CD4-positive, alpha-beta T cell (primary cell): ENCODE results near the gene RBBP4. TPM values are rescaled to one million over a fixed set of nuclear protein-coding genes. Genes with fewer than 3 reads are reported as not detected.

Experiments
- ATAC-seq: fragments of 200-7000 bp; cut with Tn5 transposase; one replicate; pipeline ENCODE4 v1.10.0; 2022; ENCODE audit warnings: mild to moderate bottlenecking; ENCODE audit not compliant: poor library complexity
- CTCF ChIA-PET: fragments of 350-600 bp; sonication (Branson Sonifier 250); formaldehyde crosslinking; loops from one replicate; lab custom pipeline; 2021; ENCODE audit warnings: antibody characterized with exemption, inconsistent platforms; lab: Charles Lee
- POLR2A ChIA-PET: fragments of 350-600 bp; sonication (Branson Sonifier 250); formaldehyde crosslinking; loops from one replicate; lab custom pipeline; 2021; ENCODE audit warnings: antibody characterized with exemption, inconsistent platforms; lab: Charles Lee
- DNase-seq, 14 experiments: peaks; one replicate each; pipeline ENCODE4 v3.0.0-alpha.2; 2013 to 2020; ENCODE audit warnings: mixed read lengths in 2 of 14
- H3K27ac ChIP-seq, 2 donors: one replicate each; pipeline versions ENCODE4 v1.5.1 to v1.7.0; 2013; ENCODE audit warnings: low read length in 2 of 2, low read depth in 1 of 2, mild to moderate bottlenecking in 1 of 2
- H3K27me3 ChIP-seq, 2 experiments: 1 replicate in 1 of 2; 2 replicates in 1 of 2; pipeline versions ENCODE4 v1.6.1 to v1.7.0; 2013; ENCODE audit warnings: low read length in 2 of 2, control low read depth in 1 of 2, mild to moderate bottlenecking in 1 of 2, moderate library complexity in 1 of 2; ENCODE audit not compliant: insufficient read depth in 2 of 2, control insufficient read depth in 1 of 2
- H3K36me3 ChIP-seq: one replicate; pipeline ENCODE4 v1.6.1; 2013; ENCODE audit warnings: low read length, control low read depth; ENCODE audit not compliant: insufficient read depth
- H3K4me1 ChIP-seq: one replicate; pipeline ENCODE4 v1.6.1; 2013; ENCODE audit warnings: low read length, control low read depth; ENCODE audit not compliant: insufficient read depth
- H3K4me3 ChIP-seq: one replicate; pipeline ENCODE4 v1.5.1; 2013; ENCODE audit warnings: mild to moderate bottlenecking, low read length, moderate library complexity
- H3K9me3 ChIP-seq, 2 experiments: 1 replicate in 1 of 2; 2 replicates in 1 of 2; pipeline versions ENCODE4 v1.6.1 to v1.7.0; 2013; ENCODE audit warnings: low read length in 2 of 2, mild to moderate bottlenecking in 2 of 2, control low read depth in 1 of 2, moderate library complexity in 1 of 2; ENCODE audit not compliant: control insufficient read depth in 1 of 2, insufficient read depth in 1 of 2
- H3K27ac Mint-ChIP-seq: one replicate; pipeline ENCODE4 v1.8.0; 2020; ENCODE audit warnings: mixed read lengths
- H3K27me3 Mint-ChIP-seq: one replicate; pipeline ENCODE4 v1.8.0; 2021; ENCODE audit warnings: mixed read lengths
- H3K36me3 Mint-ChIP-seq: one replicate; pipeline ENCODE4 v1.8.0; 2021; ENCODE audit warnings: low read depth, mixed read lengths
- H3K4me1 Mint-ChIP-seq: one replicate; pipeline ENCODE4 v1.8.0; 2021; ENCODE audit warnings: low read depth, mixed read lengths
- H3K4me3 Mint-ChIP-seq: one replicate; pipeline ENCODE4 v1.8.0; 2020; ENCODE audit warnings: mild to moderate bottlenecking, mixed read lengths
- H3K9me3 Mint-ChIP-seq: one replicate; pipeline ENCODE4 v1.8.0; 2020; ENCODE audit warnings: mixed read lengths
- intact Hi-C, 2 experiments: fragments of 100-400 bp; cut with DNase I in 1 of 2; cut with micrococcal nuclease in 1 of 2; formaldehyde crosslinking; loops; one replicate each; pipeline versions ENCODE4 v1.15.1 to v1.9.0; 2023 to 2025; cut with DNase I, micrococcal nuclease
- polyA plus RNA-seq, 2 donors: library from polyadenylated mRNA; unstranded; fragments of 120-200 nt; gene quantifications; one replicate each; pipeline ENCODE4 v1.2.1, GENCODE V29; 2013
- total RNA-seq, 174 experiments: library from RNA in 2 of 174; stranded (reverse) in 2 of 174; gene quantifications; one replicate each; pipeline ENCODE4 v1.2.3 and lab custom pipeline; 2021 to 2026
- TF ChIP-seq, protein P1 (sequence below): fragments of 200-600 bp; IDR thresholded peaks from one replicate; pipeline ENCODE4 v1.8.0; 2022; ENCODE audit warnings: antibody characterized with exemption, mild to moderate bottlenecking

RBBP4 gene
- total RNA-seq (100 to 1,000 TPM; 108 to 117 TPM), total RNA-seq (lab: John Stamatoyannopoulos, UW) (87.8 to 328 (median 201) reads per million in 172 experiments)
- polyA plus RNA-seq (2013, experiment 1 of 2): 123 TPM
- polyA plus RNA-seq (2013, experiment 2 of 2): 112 TPM

- intact Hi-C loops: loop anchor here in 1 of 2 experiments (2.0 to 10.0 kb wide), 6 partner anchors 166 to 1739 kb away; partner anchors contain the start of genes PEF1, S100PBP, SNRNP40 and TMEM39B
- Mint-ChIP-seq H3K36me3 (peaks cover 60% of the 10 kb centered on the region), H3K9me3 (no peaks in the 10 kb centered on the region), H3K27ac (peak within 1 kb of the TSS; percentile 95), H3K27me3 (no peaks in the 10 kb centered on the region), H3K4me3 (peak within 1 kb of the TSS; percentile 94), H3K4me1 (peaks cover 66% of the 10 kb centered on the region)
- Histone ChIP-seq H3K27me3 (no peaks in the 10 kb centered on the region), H3K36me3 (peaks cover 38% of the 10 kb centered on the region), H3K9me3 (no peaks in the 10 kb centered on the region), H3K27ac (peak within 1 kb of the TSS; percentile 98 to 99), H3K4me1 (peaks cover 58% of the 10 kb centered on the region), H3K4me3 (peak within 1 kb of the TSS; percentile 80)
- ChIA-PET CTCF (no interaction called here), POLR2A (interaction anchor here (0.6 to 3.6 kb wide), 37 partner anchors 8 to 1932 kb away, joined by 3 to 24 read pairs (median 4); partner anchors contain the start of genes BSDC1, HDAC1, KHDRBS1 and KPNA6)
- ATAC-seq (peak; percentile 79), DNase-seq (peak; percentile 94 to 99 (median 98))
- TF ChIP-seq, protein P1, sequence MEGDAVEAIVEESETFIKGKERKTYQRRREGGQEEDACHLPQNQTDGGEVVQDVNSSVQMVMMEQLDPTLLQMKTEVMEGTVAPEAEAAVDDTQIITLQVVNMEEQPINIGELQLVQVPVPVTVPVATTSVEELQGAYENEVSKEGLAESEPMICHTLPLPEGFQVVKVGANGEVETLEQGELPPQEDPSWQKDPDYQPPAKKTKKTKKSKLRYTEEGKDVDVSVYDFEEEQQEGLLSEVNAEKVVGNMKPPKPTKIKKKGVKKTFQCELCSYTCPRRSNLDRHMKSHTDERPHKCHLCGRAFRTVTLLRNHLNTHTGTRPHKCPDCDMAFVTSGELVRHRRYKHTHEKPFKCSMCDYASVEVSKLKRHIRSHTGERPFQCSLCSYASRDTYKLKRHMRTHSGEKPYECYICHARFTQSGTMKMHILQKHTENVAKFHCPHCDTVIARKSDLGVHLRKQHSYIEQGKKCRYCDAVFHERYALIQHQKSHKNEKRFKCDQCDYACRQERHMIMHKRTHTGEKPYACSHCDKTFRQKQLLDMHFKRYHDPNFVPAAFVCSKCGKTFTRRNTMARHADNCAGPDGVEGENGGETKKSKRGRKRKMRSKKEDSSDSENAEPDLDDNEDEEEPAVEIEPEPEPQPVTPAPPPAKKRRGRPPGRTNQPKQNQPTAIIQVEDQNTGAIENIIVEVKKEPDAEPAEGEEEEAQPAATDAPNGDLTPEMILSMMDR: no peak
Measured at GRCh38 chr1:32650752-32651460, at the start of gene RBBP4. RBBP4 (plus strand) TSS chr1:32651208; CDS start chr1:32651307, 99 bp downstream.

GRCh38 chr1:32605711-32606424 lies 45.1 kb upstream of the RBBP4 start:
- CTCF ChIA-PET: no interaction called here
- Histone ChIP-seq H3K36me3 (no peaks in the 10 kb centered on the region), H3K4me1 (no peaks in the 10 kb centered on the region), H3K27me3 (no peaks in the 10 kb centered on the region), H3K9me3 (no peaks in the 10 kb centered on the region), H3K4me3 (no peak overlapping the region), H3K27ac (no peak overlapping the region)
- Mint-ChIP-seq H3K27me3 (no peaks in the 10 kb centered on the region), H3K36me3 (no peaks in the 10 kb centered on the region), H3K4me3 (no peak overlapping the region), H3K27ac (no peak overlapping the region), H3K4me1 (no peaks in the 10 kb centered on the region), H3K9me3 (no peaks in the 10 kb centered on the region)
- TF ChIP-seq, protein P1: no peak
- ATAC-seq (no peak), DNase-seq (no peak)
- POLR2A ChIA-PET: no interaction called here
- intact Hi-C loops: no loop called here

- TF ChIP-seq, protein P1: no peak
- no peaks in the 10 kb centered on the region for H3K36me3 ChIP-seq
- H3K9me3 ChIP-seq: no peaks in the 10 kb centered on the region
- H3K36me3 Mint-ChIP-seq: no peaks in the 10 kb centered on the region
- intact Hi-C loops: no loop called here
- no peak overlapping the region for H3K27ac Mint-ChIP-seq
- no peaks in the 10 kb centered on the region for H3K4me1 Mint-ChIP-seq
- no peak for DNase-seq
- H3K4me3 ChIP-seq: no peak overlapping the region
- ChIA-PET POLR2A (no interaction called here), CTCF (no interaction called here)
- H3K27me3 Mint-ChIP-seq: no peaks in the 10 kb centered on the region
- no peak overlapping the region for H3K4me3 Mint-ChIP-seq
- H3K4me1 ChIP-seq: peaks cover 6% of the 10 kb centered on the region
- no peaks in the 10 kb centered on the region for H3K9me3 Mint-ChIP-seq
- peaks cover 0 to 5% of the 10 kb centered on the region in 2 experiments for H3K27me3 ChIP-seq
- ATAC-seq: no peak
- no peak overlapping the region for H3K27ac ChIP-seq
Measured at GRCh38 chr1:32606565-32607371, 44.2 kb upstream of the RBBP4 start.
